NCI-H2196 (cell line): ENCODE results near the gene PTGDS.

Experiments
- DNase-seq: peaks from one replicate; lab custom pipeline; 2025; ENCODE audit not compliant: unreplicated experiment; lab: John Stamatoyannopoulos, UW

Gene PTGDS

DNA sequence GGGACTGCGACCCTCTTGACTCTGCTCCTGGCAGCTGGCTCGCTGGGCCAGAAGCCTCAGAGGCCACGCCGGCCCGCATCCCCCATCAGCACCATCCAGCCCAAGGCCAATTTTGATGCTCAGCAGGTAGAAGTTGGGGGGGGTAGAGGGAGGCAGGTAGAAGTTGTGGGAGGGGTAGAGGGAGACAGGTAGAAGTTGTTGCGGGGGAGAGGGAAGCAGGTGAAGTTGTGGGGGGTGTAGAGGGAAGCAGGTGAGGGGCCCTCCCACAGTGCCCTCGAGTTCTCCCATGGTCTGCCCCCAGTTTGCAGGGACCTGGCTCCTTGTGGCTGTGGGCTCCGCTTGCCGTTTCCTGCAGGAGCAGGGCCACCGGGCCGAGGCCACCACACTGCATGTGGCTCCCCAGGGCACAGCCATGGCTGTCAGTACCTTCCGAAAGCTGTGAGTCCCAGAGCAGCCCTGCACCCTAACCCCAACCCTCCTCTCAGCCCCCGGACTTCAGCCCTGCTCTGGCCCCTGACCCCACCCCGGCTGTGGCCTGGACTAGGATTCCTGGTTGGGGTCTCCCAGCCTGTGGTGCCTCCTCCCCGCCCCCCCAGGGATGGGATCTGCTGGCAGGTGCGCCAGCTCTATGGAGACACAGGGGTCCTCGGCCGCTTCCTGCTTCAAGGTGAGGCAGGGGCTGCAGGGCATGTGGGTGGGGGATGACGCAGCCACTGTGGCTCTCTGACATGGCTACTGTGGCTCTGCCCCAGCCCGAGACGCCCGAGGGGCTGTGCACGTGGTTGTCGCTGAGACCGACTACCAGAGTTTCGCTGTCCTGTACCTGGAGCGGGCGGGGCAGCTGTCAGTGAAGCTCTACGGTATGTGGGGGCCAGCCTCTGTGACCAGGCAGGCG is 31.7 kb upstream of the PTGDS start:
- no peak for DNase-seq

DNA sequence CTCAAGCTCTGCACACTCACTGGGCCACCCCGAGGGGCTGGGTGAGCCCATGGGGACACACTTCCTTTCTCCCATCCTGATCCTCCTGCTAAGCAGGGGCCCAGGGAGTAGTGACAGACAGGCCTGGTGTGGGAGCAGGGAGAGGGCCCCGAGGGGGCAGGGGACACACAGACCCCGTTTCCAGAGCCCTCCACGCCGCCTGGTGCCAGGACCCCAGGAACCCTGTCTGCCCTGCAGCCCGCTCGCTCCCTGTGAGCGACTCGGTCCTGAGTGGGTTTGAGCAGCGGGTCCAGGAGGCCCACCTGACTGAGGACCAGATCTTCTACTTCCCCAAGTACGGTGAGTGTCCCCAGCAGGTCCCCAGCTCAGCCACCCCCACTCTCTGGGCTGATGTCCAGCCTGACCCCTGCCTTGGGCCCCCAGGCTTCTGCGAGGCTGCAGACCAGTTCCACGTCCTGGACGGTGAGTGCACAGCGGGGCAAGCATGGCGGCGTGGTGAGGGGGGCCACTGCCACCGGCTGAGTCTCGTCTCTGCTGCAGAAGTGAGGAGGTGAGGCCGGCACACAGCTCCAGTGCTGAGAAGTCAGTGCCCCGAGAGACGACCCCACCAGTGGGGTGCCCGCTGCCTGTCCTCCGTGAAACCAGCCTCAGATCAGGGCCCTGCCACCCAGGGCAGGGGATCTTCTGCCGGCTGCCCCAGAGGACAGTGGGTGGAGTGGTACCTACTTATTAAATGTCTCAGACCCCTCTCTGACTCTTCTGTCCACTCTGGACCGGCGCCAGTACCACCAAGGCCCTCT is 30.9 kb upstream of the PTGDS start:
- no peak for DNase-seq

DNA sequence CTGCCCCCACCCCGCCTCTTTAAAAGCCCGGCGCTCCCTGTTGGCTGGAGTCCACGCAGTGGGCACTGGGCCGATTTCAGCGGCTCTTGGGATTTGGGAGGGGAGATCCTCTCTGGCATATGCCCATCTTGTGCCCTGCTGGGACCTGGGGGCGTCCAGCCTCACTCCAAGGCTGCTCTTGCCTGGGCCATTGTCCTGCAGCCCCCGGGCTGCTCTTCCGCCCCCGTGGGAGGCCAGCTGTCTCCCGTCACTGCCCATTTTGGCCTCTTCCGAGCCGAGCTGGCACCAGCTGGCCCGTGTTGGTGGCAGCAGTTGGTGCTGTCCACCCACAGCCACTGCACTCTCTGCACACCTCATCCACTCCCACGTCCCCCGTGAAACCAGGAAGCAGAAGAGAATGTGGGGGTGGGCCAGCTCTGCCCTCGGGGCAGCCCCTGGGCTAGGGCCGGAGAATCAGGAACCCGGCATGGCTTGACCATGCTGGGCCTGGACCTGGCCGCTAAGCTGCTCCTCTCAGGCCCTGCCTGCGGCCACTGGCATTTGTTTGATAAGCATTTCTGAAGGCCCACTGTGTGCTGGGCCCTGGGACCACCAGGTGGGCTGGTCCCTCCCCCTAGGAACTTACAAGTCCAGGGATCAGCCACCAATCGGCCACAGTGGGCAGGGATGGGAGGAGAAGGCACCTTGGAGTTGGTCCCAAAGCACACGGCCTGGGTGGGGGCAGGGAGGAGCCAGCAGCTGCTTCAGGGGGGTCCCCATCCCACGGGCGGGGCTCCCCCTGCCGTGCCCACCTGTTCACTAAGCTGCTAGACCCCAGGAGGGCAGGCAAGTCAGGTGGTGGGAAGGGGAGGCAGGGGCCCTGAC is 30.0 kb upstream of the PTGDS start:
- no peak for DNase-seq

- no peak for DNase-seq
Observed at GRCh38 chr9:136947955-136948510, 29.3 kb upstream of the PTGDS start.

DNA sequence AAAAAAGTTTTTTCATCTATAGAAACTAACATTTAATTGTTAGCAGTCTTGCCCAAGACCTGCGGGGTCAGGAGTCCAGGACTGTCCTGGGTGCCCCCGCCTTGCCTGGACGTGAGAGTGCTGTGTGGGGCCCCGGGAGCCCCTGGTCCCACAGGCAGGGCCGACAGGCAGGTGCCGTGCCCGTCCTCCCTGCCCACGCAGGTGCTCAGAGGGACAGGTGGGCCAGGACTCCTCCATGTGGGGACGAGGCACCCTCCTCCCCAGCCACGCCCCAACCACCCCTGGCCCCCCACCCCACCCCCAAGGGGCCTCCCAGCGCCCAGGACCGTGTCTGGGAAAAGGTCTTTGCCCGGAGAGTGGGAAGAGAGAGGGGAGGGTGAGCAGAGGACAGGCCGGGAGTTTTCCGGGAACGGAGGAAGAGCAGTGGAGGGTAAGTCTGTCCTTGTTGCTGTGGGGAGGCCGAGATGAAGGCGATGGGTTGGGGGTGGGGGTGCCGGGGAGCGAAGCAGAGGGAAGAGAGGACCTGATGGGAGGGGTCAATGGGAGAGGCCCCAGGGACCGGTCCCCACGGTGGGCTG is 28.0 kb upstream of the PTGDS start:
- peak; percentile 46 for DNase-seq

GRCh38 chr9:136949817-136950655 is 27.3 kb upstream of the PTGDS start:
- peak; percentile 91 for DNase-seq

GRCh38 chr9:136950656-136951276 is 26.5 kb upstream of the PTGDS start:
- DNase-seq: no peak

DNA sequence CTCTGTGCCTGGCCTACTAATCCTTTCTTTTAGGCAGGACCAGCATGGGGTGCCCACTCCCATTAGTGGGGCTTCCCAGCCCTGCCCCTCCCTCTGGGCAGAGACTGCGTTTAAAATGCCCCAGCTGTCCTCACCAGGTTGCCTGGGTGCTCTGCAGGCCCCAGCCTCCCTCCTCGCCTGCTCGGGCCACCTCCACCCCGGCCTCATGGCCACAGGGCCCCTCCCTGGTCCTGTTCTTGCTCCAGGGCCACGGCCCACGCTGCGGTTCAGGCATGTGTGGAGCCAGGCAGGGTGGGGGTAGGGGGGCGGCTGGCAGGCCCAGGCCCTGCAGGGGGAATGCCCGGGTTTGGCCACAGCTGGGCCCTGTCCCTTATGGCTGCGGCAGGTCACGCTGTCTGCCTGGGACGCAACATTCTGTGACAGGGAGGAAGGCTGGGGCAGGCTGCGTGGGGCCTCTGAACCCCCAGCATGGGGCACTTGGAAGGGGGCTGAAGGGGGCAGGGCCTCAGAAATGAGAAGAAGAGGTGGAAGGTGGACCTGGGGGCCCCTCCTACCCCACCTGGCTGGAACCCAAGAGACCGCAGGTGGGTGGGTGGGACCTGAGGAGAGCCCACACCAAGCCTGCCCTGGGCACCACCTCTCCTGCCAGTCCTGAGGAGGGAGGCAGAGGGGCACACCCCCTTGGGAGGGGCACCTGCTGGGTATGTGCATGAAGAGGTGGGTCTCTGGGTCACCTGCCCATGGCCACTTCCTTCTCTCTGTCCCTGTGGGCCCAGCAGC is 25.6 kb upstream of the PTGDS start, which contains the start of gene LCN12:
TSS of gene LCN12 (plus strand) at position 733 of the 780 bp plus-strand sequence. CDS start 55 bp downstream, outside the sequence.
- peak; percentile 17 for DNase-seq

GRCh38 chr9:136952321-136952850 is 24.9 kb upstream of the PTGDS start:
- no peak for DNase-seq

DNA sequence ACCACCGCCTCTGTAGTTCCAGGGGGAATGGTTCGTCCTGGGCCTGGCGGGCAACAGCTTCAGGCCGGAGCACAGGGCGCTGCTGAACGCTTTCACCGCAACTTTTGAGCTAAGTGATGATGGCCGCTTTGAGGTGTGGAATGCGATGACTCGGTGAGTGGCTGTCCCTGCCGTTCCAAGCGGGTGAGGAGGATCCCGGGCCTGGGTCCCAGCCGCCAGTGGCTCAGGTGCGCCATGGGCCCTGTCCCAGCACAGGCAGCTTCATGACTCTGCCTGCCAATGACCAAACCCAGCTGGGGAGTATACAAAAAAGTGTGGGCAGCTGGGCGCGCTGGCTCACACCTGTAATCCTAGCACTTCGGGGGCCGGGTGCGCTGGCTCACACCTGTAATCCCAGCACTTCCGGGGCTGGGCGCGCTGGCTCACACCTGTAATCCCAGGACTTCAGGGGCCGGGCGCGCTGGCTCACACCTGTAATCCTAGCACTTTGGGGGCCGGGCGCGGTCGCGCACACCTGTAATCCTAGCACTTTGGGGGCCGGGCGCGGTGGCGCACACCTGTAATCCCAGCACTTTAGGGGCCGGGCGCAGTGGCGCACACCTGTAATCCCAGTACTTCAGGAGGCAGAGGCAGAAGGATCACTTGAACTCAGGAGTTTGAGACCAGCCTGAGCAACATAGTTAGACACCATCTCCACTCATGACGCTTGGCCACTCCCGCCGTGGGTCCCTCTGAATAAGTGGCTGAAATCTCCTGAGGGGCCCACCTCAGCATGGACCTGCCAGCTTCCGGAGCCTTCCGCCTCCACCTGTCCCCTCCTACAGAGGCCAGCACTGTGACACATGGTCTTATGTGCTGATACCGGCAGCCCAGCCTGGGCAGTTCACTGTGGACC is 24.2 kb upstream of the PTGDS start:
- DNase-seq: no peak

DNA sequence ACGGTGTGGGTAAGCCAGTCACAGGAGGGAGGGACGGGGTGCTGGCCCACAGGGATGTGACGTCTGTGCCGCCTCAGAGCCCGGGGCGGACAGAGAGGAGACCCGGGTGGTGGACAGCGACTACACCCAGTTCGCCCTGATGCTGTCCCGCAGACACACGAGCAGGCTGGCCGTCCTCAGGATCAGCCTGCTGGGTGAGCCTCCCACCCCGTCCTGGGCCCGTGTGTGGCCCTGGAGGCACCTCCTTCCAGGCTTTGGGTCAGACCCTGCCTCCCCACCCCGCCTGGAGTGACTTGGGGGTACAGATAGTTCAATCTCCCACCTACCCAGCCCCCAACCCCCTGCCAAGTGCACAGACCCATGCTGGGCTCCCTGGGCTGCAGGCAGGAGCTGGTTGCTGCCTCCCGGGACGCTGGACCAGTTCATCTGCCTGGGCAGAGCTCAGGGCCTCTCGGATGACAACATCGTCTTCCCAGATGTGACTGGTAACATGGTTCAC is 23.5 kb upstream of the PTGDS start:
- no peak for DNase-seq

GRCh38 chr9:136954270-136955083 is 22.8 kb upstream of the PTGDS start:
- DNase-seq: no peak

- no peak for DNase-seq
Observed at GRCh38 chr9:136955202-136955942, 21.9 kb upstream of the PTGDS start.

GRCh38 chr9:136955943-136956335 is 21.4 kb upstream of the PTGDS start:
- DNase-seq: no peak

DNA sequence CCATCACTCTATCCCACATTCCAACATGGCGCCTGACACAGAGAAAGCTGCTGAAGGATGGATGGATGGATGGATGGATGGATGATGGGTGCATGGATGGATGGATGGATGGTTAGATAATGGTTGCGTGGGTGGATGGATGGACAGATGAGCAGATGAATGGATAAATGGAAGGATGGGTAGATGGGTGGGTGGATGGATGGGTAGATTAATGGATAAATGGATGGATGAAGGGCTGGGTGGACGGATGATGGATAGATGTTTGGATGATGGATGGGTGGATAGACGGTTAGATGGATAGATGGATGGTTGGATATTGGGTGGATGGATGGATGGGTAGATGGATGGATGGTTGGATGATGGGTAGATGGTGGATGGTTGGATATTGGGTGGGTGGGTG is 20.7 kb upstream of the PTGDS start:
- no peak for DNase-seq
